ENCODE results near the gene MAST3.

Gene MAST3

GRCh38 chr19:18099623-18099995 lies 2.0 kb downstream of the MAST3 start:
- no peak for TF ChIP-seq CTCF (IDR thresholded peaks at IDR 0.05)

- no peak for TF ChIP-seq CTCF (IDR thresholded peaks at IDR 0.05)
Observed at GRCh38 chr19:18100710-18101109, 3.1 kb downstream of the MAST3 start.

GRCh38 chr19:18101268-18101667 lies 3.7 kb downstream of the MAST3 start:
- TF ChIP-seq CTCF (IDR thresholded peaks at IDR 0.05) = no peak

- TF ChIP-seq CTCF (IDR thresholded peaks at IDR 0.05) = no peak
Observed at GRCh38 chr19:18102916-18103542, 5.5 kb downstream of the MAST3 start.

- TF ChIP-seq CTCF (IDR thresholded peaks at IDR 0.05) = no peak
Observed at GRCh38 chr19:18104793-18105131, 7.2 kb downstream of the MAST3 start.

GRCh38 chr19:18107235-18107634 lies 9.7 kb downstream of the MAST3 start:
- no peak for TF ChIP-seq CTCF (IDR thresholded peaks at IDR 0.05)

GRCh38 chr19:18108897-18109296 lies 11.3 kb downstream of the MAST3 start:
- TF ChIP-seq CTCF (IDR thresholded peaks at IDR 0.05) = no peak

GRCh38 chr19:18109341-18109732 lies 11.8 kb downstream of the MAST3 start:
- no peak for TF ChIP-seq CTCF (IDR thresholded peaks at IDR 0.05)

Measured in LNCAP (cell line).